GM21367 (cell line): Measurements from ENCODE around the gene SLCO2A1.
"Not testable (repeated sequence)": the region's sequence is repeated elsewhere in the genome, so short reads cannot be mapped to it uniquely, and the experiment has no call there.

Experiments
- ATAC-seq: cut with Tn5 transposase; IDR thresholded peaks from one replicate; pipeline ENCODE4 v1.9.1; 2021; ENCODE audit not compliant: unreplicated experiment

Gene SLCO2A1

DNA sequence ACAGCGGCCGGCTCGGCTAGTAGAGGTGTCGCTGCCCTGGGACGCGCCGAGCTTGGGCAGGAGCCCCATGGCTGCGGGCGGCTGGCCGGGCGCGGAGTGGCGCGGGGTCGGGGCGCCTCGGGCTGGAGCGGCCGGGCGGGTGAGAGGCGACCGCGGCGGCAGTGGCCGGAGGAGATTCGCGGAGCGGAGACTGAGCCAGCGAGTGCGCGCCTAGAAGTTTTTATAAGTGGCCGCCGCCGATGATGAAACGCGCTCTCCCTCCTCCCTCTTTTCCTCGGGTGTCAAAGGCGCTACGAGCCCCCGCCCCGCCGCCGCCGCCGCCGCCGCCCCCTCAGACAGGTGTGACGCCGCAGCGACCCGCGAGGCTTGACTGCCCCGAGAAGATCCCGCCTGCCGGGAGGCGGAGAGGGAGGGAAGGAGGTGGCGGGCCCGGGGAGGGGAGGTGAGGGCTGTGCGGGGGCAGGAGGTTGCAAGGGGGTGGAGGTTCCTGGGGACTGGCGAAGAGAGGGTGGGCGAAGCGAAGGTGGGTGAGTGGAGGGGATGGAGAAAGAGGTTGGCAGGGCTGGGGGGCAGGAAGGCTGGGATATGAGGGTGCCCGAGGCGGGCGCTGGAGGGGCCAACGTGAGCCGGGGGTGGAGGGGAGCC, at the start of gene SLCO2A1:
TSS of gene SLCO2A1 (minus strand) at position 192 of the 645 bp plus-strand sequence. CDS start at position 69, 123 bp downstream.
- ATAC-seq, result no peak

DNA sequence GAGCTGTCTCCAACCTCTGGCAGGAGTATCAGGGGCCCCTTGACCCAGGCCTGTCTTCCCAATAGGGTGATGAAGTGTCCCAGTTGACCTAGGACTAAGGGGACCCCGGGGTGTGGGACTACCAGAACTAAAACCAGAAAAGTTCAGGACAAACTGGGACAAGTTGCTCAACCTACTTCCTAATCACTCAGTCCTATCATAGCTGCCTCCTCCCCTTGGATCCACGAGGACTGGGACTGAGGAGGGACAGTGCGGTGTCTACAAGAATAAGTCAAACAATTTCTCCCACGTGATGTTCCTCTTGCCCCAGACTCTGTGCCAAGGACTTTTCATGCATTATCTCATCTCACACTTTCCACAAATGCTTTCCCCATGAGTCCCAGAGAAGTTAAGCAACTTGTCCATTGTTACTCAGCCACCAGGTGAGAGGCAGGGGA, 49.4 kb upstream of the SLCO2A1 start:
- no peak for ATAC-seq

DNA sequence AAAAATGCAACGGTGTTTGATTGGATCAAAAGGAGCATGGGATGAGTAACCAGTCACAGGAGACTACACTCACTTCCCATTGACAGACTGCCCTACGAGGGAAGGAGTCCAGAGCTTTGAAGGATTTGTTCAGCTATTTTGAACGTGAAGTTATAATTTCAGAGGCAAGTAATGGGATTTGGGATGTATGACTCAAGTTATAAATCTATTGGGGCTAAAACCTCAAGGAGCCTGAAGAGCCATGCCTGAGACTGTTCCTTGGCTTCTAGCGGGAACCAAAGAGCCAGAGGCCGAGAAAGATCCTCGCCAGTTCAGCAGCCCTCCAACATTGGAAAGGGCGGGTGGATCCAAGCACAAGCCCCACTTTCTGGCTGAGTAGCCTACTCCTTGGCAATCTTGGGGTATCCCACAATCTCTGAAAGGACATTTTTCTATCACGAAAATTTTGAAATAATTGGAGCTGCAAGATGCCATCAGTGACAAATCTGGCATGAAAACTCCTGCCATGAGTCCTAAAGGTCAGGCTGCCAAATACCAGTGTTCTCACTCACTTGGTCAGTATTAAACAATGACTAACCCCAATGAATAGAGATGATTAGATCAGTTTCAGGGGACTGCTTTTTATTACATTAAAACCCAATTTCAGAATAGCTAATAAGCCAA, 48.6 kb upstream of the SLCO2A1 start:
- no peak for ATAC-seq

DNA sequence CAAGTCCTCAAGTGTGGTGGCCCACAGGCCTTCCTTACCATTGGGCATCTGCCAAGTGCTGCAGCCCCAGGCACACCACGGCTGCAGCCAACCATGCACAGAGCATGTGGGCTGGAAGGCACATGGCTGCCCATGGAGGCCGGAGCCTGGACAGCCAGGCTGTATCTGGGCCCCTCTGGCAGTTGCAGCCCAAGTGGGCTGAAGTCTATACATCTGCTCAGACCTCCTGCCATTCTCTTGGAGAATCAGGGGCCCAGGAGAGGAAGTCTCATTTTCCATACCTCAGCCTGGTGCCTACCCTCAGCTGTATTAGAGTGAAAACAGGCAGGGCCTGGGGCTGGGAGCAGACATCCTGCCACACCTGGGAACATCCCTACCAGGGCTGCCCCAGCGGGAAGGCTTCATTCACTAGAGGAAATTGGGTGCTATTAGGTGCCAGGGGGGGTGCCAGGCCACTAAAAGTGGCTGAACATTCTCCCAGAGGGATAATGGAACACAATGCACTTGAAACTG, 48.0 kb upstream of the SLCO2A1 start:
- no peak for ATAC-seq

DNA sequence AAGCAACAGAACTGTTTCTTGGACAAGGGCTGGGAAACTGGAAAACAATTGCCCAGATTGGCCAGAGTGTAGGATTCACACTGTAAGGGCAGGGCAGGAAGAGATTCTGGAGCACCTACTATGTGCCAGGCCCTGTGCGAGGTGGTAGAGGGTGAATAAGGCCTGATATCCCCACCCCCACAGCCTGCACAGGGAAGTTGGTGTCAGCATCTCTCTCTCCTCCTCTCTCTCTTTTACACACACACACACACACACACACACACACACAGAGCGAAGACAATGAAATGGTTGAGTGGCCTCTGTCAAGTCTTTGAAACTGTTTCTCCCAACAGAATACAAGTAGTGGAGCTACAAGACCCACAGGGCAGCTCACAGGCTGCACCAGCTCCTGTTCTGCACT, 47.1 kb upstream of the SLCO2A1 start:
- no peak for ATAC-seq

DNA sequence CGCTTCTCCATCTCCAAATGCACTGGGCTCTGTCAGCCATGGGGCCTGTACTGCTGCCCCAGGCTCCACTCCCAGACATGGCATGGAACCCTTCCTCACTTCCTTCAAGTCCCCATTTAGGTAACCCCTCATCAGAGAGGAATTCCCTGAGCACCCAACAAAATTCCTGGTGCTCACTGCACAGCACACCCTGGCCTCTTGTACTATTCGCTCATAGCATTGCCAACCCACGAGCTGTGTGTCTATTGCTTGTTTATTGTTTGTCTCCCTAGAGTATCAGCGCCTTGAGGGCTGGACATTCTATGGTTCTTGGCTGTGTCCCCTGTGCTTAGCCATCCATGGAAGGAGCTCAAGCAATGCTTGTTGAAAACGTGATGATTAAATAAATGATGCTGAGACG, 46.1 kb upstream of the SLCO2A1 start:
- ATAC-seq, result no peak

DNA sequence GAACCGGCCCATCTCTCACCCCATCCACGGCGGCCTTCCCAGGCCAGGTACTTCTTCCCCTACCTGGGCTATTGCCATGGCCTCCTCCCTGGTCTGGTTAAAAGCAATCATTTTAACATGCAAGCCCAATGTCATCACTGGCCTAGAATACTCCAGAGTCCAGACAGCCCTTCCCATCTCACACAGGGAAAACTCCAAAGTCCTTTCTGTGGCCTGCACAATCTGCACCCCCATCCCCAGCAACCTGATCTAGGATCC, 45.8 kb upstream of the SLCO2A1 start:
- ATAC-seq, result no peak

DNA sequence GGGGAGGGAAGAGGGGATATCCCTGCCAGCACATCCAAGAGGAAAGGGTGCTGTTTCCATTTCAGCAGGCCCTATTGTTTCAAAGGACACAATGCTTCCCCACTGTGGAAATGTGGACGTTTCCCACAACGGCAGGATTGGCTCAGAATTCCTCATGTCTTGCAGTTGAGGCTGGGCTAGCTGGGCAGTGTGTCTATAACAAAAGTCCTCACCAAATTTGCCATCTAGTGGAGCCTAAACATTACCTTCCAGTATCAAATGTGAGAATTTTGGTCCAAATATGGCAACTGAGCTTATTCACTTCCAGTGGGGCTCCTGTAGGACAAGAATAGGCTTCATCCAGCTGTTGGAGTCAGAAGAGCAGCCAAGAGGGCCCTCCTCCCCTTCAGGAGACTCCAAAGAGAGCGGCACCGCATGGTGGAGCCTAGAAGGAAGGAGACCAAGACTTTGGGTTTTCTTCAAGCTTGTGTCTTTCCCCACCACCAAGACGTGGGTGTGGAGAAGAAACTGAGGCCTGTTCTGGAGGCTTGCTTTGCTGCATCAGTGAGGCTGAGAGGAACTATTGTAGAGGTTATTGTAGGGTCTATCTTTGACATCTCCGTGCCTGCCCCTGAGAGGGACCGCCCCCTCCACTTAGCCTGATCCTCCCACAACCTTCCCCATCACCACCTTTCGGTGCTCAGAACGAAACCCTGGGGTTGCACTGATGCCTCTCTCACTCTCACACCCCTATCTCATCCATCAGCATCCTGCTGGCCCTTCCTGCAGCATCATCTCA, 45.3 kb upstream of the SLCO2A1 start:
- no peak for ATAC-seq

DNA sequence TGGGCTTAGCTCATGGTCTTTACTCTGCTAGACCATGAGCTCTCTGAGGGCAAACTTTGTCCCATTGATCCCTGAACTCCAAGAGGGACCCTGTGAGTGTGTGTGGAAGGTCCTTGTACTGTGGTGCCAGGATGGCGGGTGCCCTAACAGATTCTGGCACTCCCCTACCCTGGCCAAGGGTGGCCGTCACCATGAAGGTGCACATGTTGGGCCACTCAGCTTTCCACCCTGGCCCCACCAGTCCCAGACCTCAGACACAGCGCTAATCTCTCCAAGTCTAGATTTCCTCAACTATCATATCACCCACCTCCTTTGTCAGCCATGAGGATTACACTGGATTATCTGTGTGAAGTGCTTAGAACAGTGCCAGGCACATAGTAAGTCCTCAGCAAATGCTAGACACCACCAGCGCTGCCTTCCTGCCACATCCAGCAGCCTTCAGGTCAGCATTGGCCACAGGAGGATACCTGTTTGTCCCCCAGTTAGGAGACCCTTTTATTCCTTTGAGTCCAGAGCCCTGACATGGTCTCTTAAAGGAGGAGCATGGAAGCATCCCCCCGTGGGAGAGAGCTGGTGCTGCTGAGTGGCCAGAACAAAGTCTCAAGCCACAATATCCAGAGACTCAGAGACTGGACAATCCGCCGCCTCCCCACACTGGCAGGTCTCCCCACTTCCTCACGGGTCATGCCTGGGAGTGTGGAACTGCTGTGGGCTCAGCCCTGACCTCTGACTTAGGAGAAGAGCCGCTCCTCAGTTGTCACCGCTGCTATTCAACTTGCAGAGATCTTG, 44.5 kb upstream of the SLCO2A1 start:
- no peak for ATAC-seq

DNA sequence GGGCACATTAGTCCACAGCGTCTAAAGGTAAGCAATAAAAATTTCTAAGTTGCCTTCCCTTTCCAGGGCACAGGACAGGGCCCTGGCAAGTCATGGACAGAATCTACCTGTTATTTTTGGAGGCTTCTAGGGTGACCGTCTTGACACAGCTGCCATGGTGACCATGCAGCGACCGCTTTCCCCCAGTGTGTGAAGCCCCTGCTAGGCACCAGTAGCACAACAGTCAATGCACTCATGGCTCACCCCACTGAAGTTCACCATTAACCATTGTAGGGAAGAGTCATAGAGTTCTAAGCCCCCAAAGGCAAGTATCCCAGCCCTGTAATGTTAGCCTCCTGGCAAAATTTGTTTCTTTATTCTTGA, 43.8 kb upstream of the SLCO2A1 start:
- ATAC-seq, result no peak

DNA sequence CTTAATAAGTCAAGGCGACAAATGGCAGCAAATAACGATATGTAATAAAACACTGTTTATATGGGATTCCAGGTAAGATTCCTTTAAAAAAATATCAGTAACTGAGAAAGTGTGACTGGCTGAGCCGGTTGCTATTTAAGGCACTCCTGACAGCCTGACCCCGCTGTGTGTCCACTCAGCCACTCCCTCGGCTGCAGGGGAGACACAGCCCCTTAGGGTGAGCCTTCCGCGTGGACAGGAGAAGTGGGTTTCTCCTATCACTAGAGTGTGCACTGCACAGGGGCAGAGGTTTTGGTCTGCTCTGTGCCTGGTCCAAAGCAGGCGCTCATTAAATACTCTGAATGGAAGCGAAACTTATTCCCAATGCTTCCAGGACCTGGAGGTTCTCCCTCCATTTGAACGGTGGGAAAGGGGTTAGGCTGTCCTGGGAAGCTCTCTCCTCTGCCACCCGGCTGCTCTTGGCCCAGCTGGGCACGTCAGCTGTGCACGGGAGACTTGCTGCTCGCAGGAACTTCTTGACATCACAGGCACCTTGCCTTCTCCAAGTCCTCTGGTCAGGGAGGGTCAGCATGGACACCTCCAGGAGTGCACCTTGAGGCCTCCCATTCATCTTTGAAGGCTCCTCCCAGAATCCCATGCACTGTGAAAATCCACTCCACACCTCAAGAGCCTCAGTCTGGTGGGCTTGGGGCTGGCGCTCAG, 43.3 kb upstream of the SLCO2A1 start:
- no peak for ATAC-seq

DNA sequence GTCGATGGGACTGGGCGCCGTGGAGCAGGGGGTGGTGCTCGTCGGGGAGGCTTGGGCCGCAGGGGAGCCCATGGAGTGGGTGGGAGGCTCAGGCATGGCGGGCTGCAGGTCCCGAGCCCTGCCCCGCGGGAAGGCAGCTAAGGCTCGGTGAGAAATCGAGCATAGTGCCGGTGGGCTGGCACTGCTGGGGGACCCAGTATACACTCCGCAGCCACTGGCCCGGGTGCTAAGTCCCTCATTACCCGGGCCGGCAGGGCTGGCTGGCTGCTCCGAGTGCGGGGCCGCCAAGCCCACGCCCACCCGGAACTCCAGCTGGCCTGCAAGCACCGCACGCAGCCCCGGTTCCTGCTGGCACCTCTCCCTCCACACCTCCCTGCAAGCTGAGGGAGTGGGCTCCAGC, 40.6 kb upstream of the SLCO2A1 start:
- ATAC-seq, result not testable (repeated sequence)

DNA sequence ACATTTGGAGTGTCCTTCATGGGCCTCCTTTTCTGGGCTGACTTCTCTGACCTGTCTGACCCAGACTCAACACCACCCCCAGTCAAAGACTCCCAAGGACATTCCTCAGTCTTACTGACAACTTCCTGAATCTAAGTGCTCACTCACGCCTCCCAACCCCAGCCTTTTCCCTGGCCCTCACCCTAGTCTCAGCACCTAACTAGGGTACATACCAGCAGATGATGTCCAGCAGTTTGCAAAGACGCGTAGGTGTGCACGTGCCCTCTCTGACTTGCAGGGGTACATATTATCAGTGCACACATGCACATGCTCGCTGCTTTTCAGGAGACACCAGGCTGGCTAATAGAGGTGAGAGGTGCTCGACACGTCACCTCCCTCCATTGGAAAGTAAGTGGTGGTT, 38.7 kb upstream of the SLCO2A1 start:
- no peak for ATAC-seq

DNA sequence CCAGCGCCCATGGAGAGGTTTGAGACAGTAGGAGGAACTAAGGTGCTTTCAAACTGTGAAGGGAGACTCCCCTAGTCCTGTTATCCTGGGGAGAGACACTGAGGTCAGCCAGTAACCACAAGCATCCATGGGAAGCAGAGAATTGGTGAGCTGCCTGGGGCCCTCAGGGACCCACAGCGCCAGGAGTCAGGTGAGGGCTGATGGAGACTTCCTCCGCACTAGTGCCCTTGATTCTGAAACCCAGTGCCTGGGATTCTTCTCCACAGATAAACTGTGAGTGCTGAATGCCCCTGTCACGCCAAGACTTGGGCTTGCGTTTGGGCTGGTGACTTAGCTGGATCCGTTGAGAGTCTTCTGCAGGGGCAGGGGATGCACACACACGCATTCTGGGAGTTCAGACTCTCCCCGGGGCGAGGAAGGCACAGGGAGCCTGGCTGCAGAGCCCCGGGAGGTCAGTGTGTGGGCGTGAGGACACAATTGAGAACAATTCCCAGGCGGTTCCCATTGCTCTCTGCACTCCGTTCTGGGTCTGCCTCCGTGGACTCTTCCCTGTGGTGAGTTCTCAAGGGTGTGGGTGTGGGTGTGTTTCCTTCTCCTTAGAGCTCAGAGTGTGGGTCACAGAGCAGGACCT, 37.9 kb upstream of the SLCO2A1 start:
- ATAC-seq, result no peak

DNA sequence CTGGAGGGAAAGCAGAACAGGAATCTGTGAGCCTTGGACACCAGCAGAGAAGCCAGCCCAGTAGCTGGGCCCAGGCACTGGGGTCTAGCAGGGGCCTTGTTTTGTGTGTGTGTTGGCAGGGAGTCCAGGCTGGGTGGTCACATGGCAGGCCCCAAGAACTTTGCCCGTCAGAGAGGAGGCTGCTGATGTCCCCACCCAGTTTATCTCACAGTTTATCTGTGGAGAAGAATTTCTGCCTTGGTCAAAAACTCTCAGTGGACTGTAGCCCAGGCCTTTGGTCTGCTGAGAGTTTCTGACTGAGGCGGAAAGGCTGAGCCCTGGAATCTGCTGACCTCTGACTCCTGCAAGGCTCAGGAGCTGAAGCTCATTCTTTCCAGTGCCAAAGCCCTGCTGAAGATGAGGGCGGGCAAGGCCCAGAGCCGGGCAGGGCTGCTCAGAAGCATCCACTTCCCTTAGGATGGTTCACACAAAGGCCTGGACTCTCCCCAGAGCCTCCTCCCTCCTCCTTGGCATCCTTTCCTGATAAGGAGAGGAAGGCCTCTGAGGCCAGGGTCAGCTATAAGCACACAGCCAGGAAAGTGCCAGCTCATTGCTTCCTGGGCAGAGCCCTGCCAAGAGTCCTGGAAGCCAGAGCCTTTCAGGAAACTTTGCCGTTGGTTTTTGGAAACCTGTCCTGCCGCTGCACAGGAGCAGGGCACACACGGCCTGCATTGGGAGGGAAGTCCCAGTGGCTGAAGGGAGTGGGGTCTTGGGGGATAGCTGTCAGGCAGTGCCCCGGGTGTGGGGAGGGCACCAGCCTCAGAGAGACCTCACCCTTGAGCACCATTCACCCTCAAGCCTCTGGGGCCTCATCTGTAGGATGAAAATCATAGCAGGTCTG, 37.2 kb upstream of the SLCO2A1 start:
- no peak for ATAC-seq

DNA sequence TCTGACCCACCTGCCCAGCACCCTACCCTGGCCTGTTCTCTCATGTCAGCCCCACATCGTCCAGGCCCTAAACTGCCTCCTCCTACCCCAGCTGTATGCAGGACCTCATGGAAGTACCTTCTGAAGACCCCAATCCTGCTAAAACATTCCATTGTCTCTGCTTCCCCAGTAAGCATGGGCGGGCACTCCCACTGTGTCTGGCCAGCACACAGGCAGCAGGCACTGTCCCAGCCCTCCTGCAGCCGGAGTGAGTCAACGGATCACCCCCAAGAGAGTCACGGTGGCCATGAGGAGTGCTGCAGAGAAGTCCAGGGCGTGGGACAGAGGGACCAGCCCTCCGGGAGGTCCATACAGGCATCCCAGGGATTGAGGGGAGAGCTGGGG, 36.4 kb upstream of the SLCO2A1 start:
- ATAC-seq, result no peak

DNA sequence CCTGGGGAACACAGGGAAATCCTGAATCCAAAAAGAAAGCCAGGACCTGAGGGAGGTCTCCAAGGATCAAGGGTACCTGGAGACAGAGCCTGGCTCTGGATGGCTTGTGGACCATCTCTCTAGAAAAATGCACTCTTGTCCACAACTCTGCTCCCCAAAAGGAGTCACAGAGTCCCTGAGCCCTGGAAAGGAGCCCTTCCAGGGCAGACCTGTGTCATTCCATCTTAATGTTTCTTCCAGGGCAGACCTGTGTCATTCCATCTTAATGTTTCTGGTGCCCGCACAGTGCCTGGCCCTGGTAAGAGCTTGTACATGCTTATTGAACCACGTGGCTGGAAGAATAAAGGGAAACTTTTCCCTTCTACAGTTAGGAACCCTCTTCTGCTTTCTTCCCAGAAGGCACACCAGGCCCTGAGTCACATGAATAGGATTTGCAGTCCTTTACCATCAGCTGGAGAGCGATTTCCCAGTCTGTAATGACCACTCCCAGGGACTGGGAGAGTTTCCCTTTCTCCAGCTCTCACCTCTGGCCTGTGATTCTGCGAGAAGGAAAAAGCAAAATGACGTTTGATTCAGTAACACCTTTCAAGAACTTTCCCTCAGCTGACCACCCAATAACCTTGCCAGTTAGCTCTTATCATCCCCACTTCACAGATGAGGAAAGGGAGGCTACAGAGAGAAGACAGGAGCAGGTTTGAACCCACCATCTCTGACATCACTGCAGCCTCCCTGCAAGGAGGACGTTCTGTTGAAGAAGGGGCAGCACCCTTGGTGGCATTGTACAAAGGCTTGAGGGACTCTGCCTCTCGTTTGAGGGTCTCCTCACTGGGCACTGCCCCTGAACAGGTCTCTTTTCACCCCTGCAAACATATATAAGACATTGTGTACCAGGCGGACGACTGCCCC, 35.8 kb upstream of the SLCO2A1 start:
- ATAC-seq, result no peak

DNA sequence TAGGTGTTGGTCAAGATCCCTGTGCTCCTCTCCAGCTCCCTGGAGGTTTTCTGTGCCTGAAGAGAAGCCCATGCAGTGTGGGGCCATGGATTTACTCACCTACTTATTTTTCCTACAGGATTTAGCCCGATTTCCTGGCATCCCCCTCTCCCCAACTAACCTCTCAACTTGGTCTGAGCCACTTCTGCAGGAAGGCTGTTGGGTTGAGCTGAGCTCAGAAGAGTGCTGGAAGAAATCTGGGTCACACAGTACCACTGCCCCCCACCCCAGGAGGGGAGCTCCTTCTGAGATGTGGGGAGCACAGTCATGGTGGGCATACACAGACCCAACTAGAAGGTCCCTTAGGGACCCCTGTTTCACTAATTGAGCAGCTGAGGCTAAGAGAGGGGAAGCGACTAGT, 34.4 kb upstream of the SLCO2A1 start:
- no peak for ATAC-seq
